ENCODE results near the gene RGS6.

DNA sequence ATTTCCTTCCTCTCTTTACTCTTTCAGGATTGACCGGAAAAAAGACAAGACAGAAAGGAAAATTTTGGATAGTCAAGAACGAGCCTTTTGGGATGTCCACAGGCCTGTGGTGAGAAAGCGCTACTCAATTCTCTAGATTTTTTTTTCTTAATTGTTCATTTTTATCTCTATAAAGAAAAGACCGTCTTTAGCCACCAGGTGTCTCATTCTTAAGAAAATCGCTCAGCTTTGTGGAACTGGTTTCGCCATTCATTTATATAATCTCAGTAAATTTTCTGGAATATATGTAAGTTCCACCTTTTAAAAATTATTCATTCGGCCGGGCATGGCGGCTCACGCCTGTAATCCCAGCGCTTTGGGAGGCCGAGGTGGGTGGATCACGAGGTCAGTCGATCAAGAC, 540.6 kb downstream of the RGS6 start:
- TF ChIP-seq, protein P1, sequence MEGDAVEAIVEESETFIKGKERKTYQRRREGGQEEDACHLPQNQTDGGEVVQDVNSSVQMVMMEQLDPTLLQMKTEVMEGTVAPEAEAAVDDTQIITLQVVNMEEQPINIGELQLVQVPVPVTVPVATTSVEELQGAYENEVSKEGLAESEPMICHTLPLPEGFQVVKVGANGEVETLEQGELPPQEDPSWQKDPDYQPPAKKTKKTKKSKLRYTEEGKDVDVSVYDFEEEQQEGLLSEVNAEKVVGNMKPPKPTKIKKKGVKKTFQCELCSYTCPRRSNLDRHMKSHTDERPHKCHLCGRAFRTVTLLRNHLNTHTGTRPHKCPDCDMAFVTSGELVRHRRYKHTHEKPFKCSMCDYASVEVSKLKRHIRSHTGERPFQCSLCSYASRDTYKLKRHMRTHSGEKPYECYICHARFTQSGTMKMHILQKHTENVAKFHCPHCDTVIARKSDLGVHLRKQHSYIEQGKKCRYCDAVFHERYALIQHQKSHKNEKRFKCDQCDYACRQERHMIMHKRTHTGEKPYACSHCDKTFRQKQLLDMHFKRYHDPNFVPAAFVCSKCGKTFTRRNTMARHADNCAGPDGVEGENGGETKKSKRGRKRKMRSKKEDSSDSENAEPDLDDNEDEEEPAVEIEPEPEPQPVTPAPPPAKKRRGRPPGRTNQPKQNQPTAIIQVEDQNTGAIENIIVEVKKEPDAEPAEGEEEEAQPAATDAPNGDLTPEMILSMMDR (conservative IDR thresholded peaks at IDR 0.05), result peak; percentile 60
- TF ChIP-seq ZFX (IDR thresholded peaks at IDR 0.05), result no peak
